Fibroblast of skin of abdomen (primary cell): ENCODE data around the gene SPTSSB.

Experiments
- DNase-seq: peaks from one replicate; pipeline ENCODE4 v3.0.0-alpha.2; 2013

Gene SPTSSB

GRCh38 chr3:161390200-161390599, 18.9 kb upstream of the SPTSSB start:
- DNase-seq, result no peak

GRCh38 chr3:161389445-161390035, 18.2 kb upstream of the SPTSSB start:
- no peak for DNase-seq

- DNase-seq, result no peak
Measured at GRCh38 chr3:161388855-161389254, 17.5 kb upstream of the SPTSSB start.

GRCh38 chr3:161386991-161387770, 15.9 kb upstream of the SPTSSB start:
- DNase-seq, result no peak

GRCh38 chr3:161372321-161373260, 1.3 kb upstream of the SPTSSB start:
- DNase-seq, result no peak

GRCh38 chr3:161369531-161369930, 1.8 kb downstream of the SPTSSB start:
- no peak for DNase-seq

GRCh38 chr3:161366094-161366493, 5.2 kb downstream of the SPTSSB start:
- DNase-seq, result no peak

- no peak for DNase-seq
Measured at GRCh38 chr3:161358488-161358887, 12.8 kb downstream of the SPTSSB start.

- no peak for DNase-seq
Measured at GRCh38 chr3:161356287-161356686, 15.0 kb downstream of the SPTSSB start.

GRCh38 chr3:161355508-161355907, 15.8 kb downstream of the SPTSSB start:
- DNase-seq, result no peak

- no peak for DNase-seq
Measured at GRCh38 chr3:161354554-161354953, 16.8 kb downstream of the SPTSSB start.

- DNase-seq, result no peak
Measured at GRCh38 chr3:161351330-161351729, 20.0 kb downstream of the SPTSSB start.

- DNase-seq, result no peak
Measured at GRCh38 chr3:161350916-161351315, 20.4 kb downstream of the SPTSSB start.

- peak; percentile 92 for DNase-seq
Measured at GRCh38 chr3:161349529-161350312, 21.6 kb downstream of the SPTSSB start.

- DNase-seq, result peak; percentile 39
Measured at GRCh38 chr3:161348796-161349400, 22.4 kb downstream of the SPTSSB start.

- peak; percentile 18 for DNase-seq
Measured at GRCh38 chr3:161347726-161348125, 23.6 kb downstream of the SPTSSB start.

GRCh38 chr3:161345023-161345422, 26.3 kb downstream of the SPTSSB start:
- DNase-seq, result no peak

GRCh38 chr3:161343986-161344385, 27.3 kb downstream of the SPTSSB start:
- DNase-seq, result peak; percentile 42

GRCh38 chr3:161343540-161343939, 27.8 kb downstream of the SPTSSB start:
- DNase-seq, result no peak

GRCh38 chr3:161342629-161343028, 28.7 kb downstream of the SPTSSB start:
- DNase-seq, result no peak

- no peak for DNase-seq
Measured at GRCh38 chr3:161339517-161340500, 31.5 kb downstream of the SPTSSB start.
